Prostate gland (tissue), 2 donors: ENCODE results near the gene ARMC8. TPM values are rescaled to one million over a fixed set of nuclear protein-coding genes. Genes with fewer than 3 reads are reported as not detected.

Source experiments
- DNase-seq: peaks from one replicate; pipeline ENCODE4 v3.0.0-alpha.2; 2019; ENCODE audit warnings: low spot score
- H3K27ac ChIP-seq, 2 donors: fragments of 200-600 bp; sonication (generic); 2 replicates each; pipeline ENCODE4 v1.5.1; 2017 to 2019
- H3K27me3 ChIP-seq: fragments of 200-600 bp; sonication (generic); replicated peaks from 2 replicates; pipeline ENCODE4 v1.5.1; 2019; ENCODE audit not compliant: insufficient read depth
- H3K36me3 ChIP-seq, 2 donors: fragments of 200-600 bp; sonication (generic); 1 replicate in 1 of 2; 2 replicates in 1 of 2; pipeline versions ENCODE4 v1.5.1 to v1.8.1; 2017 to 2019
- H3K4me1 ChIP-seq: fragments of 200-600 bp; sonication (generic); replicated peaks from 2 replicates; pipeline ENCODE4 v1.5.1; 2019
- H3K4me3 ChIP-seq, 2 donors: fragments of 200-600 bp; sonication (generic); 2 replicates each; pipeline ENCODE4 v1.5.1; 2017 to 2019
- H3K9me3 ChIP-seq: fragments of 200-600 bp; sonication (generic); 2 replicates; pipeline ENCODE4 v1.5.1; 2017
- CTCF ChIP-seq, 4 experiments: fragments of 200-600 bp in 2 of 4; fragments of 450-650 bp in 2 of 4; sonication (generic) in 2 of 4; IDR thresholded peaks; 1 replicate in 3 of 4; 2 replicates in 1 of 4; pipeline ENCODE4 v1.5.1; 2016 to 2019; ENCODE audit warnings: antibody characterized with exemption in 4 of 4, mild to moderate bottlenecking in 2 of 4, moderate library complexity in 2 of 4
- POLR2A ChIP-seq: fragments of 450-650 bp; IDR thresholded peaks from one replicate; pipeline ENCODE4 v1.6.1; 2016; ENCODE audit warnings: antibody characterized with exemption, mild to moderate bottlenecking
- POLR2AphosphoS5 ChIP-seq: sonication (generic); formaldehyde crosslinking; IDR thresholded peaks from one replicate; pipeline ENCODE4 v1.6.1; 2017; ENCODE audit warnings: antibody characterized with exemption
- WGBS: methylation state at CpG from one replicate; pipeline ENCODE4 v1.1.5; 2018; 5-methylcytosine and 5-hydroxymethylcytosine counted together
- intact Hi-C: fragments of 100-400 bp; cut with DNase I; formaldehyde crosslinking; loops from one replicate; pipeline ENCODE4 v1.14.2; 2022
- total RNA-seq, 2 donors: library from RNA; depleted of rRNA; stranded (reverse); fragments of >200 nt; gene quantifications; one replicate each; pipeline ENCODE4 v1.1.0, GENCODE V29; 2016

The ARMC8 gene
- total RNA-seq, 2 donors from 2014 or later: 34.8 to 44.0 TPM

DNA sequence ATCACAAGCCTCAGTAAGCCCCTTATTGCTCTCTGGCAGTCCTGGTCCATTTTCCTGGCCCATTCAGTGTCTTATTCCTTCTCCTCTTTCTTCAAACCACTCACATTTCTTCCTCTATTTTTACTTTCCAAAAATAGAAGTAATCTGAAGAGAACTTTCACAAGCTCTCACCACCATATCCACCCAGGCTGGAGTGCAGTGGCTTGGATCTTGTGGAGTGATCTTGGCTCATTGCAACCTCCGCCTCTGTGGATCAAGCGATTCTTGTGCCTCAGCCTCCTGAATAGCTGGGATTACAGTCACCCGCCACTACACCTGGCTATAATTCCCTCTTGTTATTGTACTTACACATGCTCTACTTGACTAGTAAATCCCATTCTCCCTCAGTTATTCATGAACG lies 16.8 kb downstream of the ARMC8 start:
- 91% methylated on average over 4 of the region's 4 CpGs for WGBS
- Histone ChIP-seq H3K27me3 (no peaks in the 10 kb centered on the region), H3K4me3 (no peak overlapping the region), H3K27ac (no peak overlapping the region), H3K36me3 (no peaks in the 10 kb centered on the region), H3K4me1 (no peaks in the 10 kb centered on the region), H3K9me3 (no peaks in the 10 kb centered on the region)
- TF ChIP-seq POLR2A (no peak), CTCF (IDR thresholded peaks at IDR 0.05) (no peak), POLR2AphosphoS5 (no peak)
- intact Hi-C loops: no loop called here
- DNase-seq: no peak

- no peak overlapping the region for H3K4me3 ChIP-seq
- no peaks in the 10 kb centered on the region for H3K9me3 ChIP-seq
- TF ChIP-seq POLR2A (no peak), POLR2AphosphoS5 (no peak), CTCF (IDR thresholded peaks at IDR 0.05) (no peak)
- no peaks in the 10 kb centered on the region for H3K4me1 ChIP-seq
- no peaks in the 10 kb centered on the region for H3K27me3 ChIP-seq
- no peak for DNase-seq
- intact Hi-C loops: no loop called here
- H3K36me3 ChIP-seq: no peaks in the 10 kb centered on the region
- H3K27ac ChIP-seq: no peak overlapping the region
- 75% methylated on average over 5 of the region's 5 CpGs for WGBS
These were observed 18.4 kb downstream of the ARMC8 start for GRCh38 chr3:138205527-138205926.

GRCh38 chr3:138206196-138206595 lies 19.1 kb downstream of the ARMC8 start:
- no peaks in the 10 kb centered on the region for H3K27me3 ChIP-seq
- H3K27ac ChIP-seq: no peak overlapping the region
- TF ChIP-seq POLR2A: no peak
- TF ChIP-seq CTCF (IDR thresholded peaks at IDR 0.05): no peak
- TF ChIP-seq POLR2AphosphoS5: no peak
- WGBS: 97% methylated on average over 2 of the region's 2 CpGs
- H3K4me3 ChIP-seq: no peak overlapping the region
- H3K4me1 ChIP-seq: no peaks in the 10 kb centered on the region
- intact Hi-C loops: no loop called here
- H3K9me3 ChIP-seq: no peaks in the 10 kb centered on the region
- DNase-seq: no peak
- no peaks in the 10 kb centered on the region for H3K36me3 ChIP-seq

- TF ChIP-seq POLR2AphosphoS5 (no peak), CTCF (IDR thresholded peaks at IDR 0.05) (no peak), POLR2A (no peak)
- DNase-seq: no peak
- Histone ChIP-seq H3K27me3 (no peaks in the 10 kb centered on the region), H3K4me1 (no peaks in the 10 kb centered on the region), H3K4me3 (no peak overlapping the region), H3K27ac (no peak overlapping the region), H3K9me3 (no peaks in the 10 kb centered on the region), H3K36me3 (no peaks in the 10 kb centered on the region)
- intact Hi-C loops: no loop called here
- WGBS: 82% methylated on average over 3 of the region's 3 CpGs
These were observed 23.4 kb downstream of the ARMC8 start for GRCh38 chr3:138210528-138210927.

DNA sequence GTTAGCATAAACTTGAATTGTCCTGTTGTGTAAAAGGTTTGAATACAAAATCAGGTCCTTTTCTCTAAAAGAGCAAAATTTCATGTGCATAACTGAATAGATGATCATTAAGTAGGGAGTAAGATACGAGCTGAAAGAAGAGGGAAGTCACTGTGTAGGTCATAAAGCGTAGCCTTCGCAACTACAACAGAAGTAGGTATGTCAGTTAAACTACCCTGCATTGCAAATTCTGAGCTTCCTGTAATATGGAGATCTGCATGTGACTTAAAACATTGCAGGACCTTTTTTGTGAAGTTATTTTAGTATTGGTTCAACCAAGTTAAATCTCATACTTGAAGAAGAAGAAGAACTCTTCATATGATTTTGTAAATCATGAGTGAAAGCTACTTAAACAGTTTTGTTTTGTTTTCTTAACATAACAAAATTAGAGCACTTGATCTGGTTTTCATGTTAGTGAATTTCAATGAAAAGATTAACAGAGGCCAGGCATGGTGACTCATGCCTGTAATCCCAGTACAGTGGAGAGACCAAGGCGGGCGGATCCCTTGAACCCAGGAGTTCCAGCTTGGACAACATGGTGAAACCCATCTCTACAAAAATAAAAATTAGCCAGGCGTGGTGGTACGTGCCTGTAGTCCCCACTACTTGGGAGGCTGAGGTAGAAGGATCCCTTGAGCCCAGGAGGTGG lies 26.4 kb downstream of the ARMC8 start:
- intact Hi-C loops: no loop called here
- TF ChIP-seq CTCF (IDR thresholded peaks at IDR 0.05): no peak
- TF ChIP-seq POLR2AphosphoS5: no peak
- no peak for TF ChIP-seq POLR2A
- 94% methylated on average over 7 of the region's 7 CpGs for WGBS
- Histone ChIP-seq H3K4me1 (no peaks in the 10 kb centered on the region), H3K36me3 (no peaks in the 10 kb centered on the region), H3K27ac (no peak overlapping the region), H3K27me3 (no peaks in the 10 kb centered on the region), H3K9me3 (no peaks in the 10 kb centered on the region), H3K4me3 (no peak overlapping the region)
- no peak for DNase-seq
